ENCODE measurements around the gene RER1.

RER1 gene

GRCh38 chr1:2379733-2380404 is 11.8 kb upstream of the RER1 start:
- H3K36me3 ChIP-seq (ENCODE audit: control insufficient read depth, insufficient read depth, low read length, severe bottlenecking) = no peaks in the 10 kb centered on the region
- no peak for DNase-seq (ENCODE audit: low read depth)

GRCh38 chr1:2380816-2381591 is 10.6 kb upstream of the RER1 start:
- DNase-seq (ENCODE audit: low read depth) = no peak
- H3K27me3 ChIP-seq (replicated peaks; ENCODE audit: control insufficient read depth, insufficient read depth, low read length) = peaks cover 6% of the 10 kb centered on the region
- H3K9ac ChIP-seq (ENCODE audit: low read length) = peak overlapping the region; percentile 48
- no peaks in the 10 kb centered on the region for H3K36me3 ChIP-seq (ENCODE audit: control insufficient read depth, insufficient read depth, low read length, severe bottlenecking)
- H3K9me3 ChIP-seq (ENCODE audit: control insufficient read depth, low read length) = no peaks in the 10 kb centered on the region
- no peak overlapping the region for H3K4me3 ChIP-seq (ENCODE audit: low read length)
- peaks cover 9% of the 10 kb centered on the region for H3K4me1 ChIP-seq (ENCODE audit: control insufficient read depth, insufficient read depth, low read length)

More at GRCh38 chr1:2379733-2380404, 11.8 kb upstream of the RER1 start:
- no peak overlapping the region for H3K9ac ChIP-seq (ENCODE audit: low read length)
- H3K9me3 ChIP-seq (ENCODE audit: control insufficient read depth, low read length) = no peaks in the 10 kb centered on the region
- H3K27me3 ChIP-seq (replicated peaks; ENCODE audit: control insufficient read depth, insufficient read depth, low read length) = peaks cover 8% of the 10 kb centered on the region
- no peak overlapping the region for H3K4me3 ChIP-seq (ENCODE audit: low read length)
- peaks cover 9% of the 10 kb centered on the region for H3K4me1 ChIP-seq (ENCODE audit: control insufficient read depth, insufficient read depth, low read length)

GRCh38 chr1:2381741-2382620 is 9.7 kb upstream of the RER1 start:
- DNase-seq (ENCODE audit: low read depth) = peak; percentile 93
- Histone ChIP-seq H3K4me3 (ENCODE audit: low read length) (no peak overlapping the region), H3K27me3 (replicated peaks; ENCODE audit: control insufficient read depth, insufficient read depth, low read length) (no peaks in the 10 kb centered on the region), H3K36me3 (ENCODE audit: control insufficient read depth, insufficient read depth, low read length, severe bottlenecking) (peaks cover under 1% of the 10 kb centered on the region), H3K4me1 (ENCODE audit: control insufficient read depth, insufficient read depth, low read length) (peaks cover 9% of the 10 kb centered on the region), H3K9me3 (ENCODE audit: control insufficient read depth, low read length) (no peaks in the 10 kb centered on the region), H3K9ac (ENCODE audit: low read length) (peak overlapping the region; percentile 48)

GRCh38 chr1:2382621-2383361 is 8.8 kb upstream of the RER1 start:
- peaks cover 5% of the 10 kb centered on the region for H3K36me3 ChIP-seq (ENCODE audit: control insufficient read depth, insufficient read depth, low read length, severe bottlenecking)
- peaks cover 9% of the 10 kb centered on the region for H3K4me1 ChIP-seq (ENCODE audit: control insufficient read depth, insufficient read depth, low read length)
- peak; percentile 64 for DNase-seq (ENCODE audit: low read depth)
- no peaks in the 10 kb centered on the region for H3K27me3 ChIP-seq (replicated peaks; ENCODE audit: control insufficient read depth, insufficient read depth, low read length)
- H3K9me3 ChIP-seq (ENCODE audit: control insufficient read depth, low read length) = no peaks in the 10 kb centered on the region
- H3K4me3 ChIP-seq (ENCODE audit: low read length) = no peak overlapping the region
- no peak overlapping the region for H3K9ac ChIP-seq (ENCODE audit: low read length)

GRCh38 chr1:2383576-2383975 is 8.1 kb upstream of the RER1 start:
- no peak for DNase-seq (ENCODE audit: low read depth)

GRCh38 chr1:2384130-2384860 is 7.3 kb upstream of the RER1 start:
- peaks cover 9% of the 10 kb centered on the region for H3K4me1 ChIP-seq (ENCODE audit: control insufficient read depth, insufficient read depth, low read length)
- no peaks in the 10 kb centered on the region for H3K27me3 ChIP-seq (replicated peaks; ENCODE audit: control insufficient read depth, insufficient read depth, low read length)
- DNase-seq (ENCODE audit: low read depth) = no peak
- no peak overlapping the region for H3K4me3 ChIP-seq (ENCODE audit: low read length)
- peaks cover 5% of the 10 kb centered on the region for H3K36me3 ChIP-seq (ENCODE audit: control insufficient read depth, insufficient read depth, low read length, severe bottlenecking)
- no peaks in the 10 kb centered on the region for H3K9me3 ChIP-seq (ENCODE audit: control insufficient read depth, low read length)
- no peak overlapping the region for H3K9ac ChIP-seq (ENCODE audit: low read length)

More at GRCh38 chr1:2383576-2383975, 8.1 kb upstream of the RER1 start:
- H3K9ac ChIP-seq (ENCODE audit: low read length) = no peak overlapping the region
- no peaks in the 10 kb centered on the region for H3K27me3 ChIP-seq (replicated peaks; ENCODE audit: control insufficient read depth, insufficient read depth, low read length)
- no peaks in the 10 kb centered on the region for H3K9me3 ChIP-seq (ENCODE audit: control insufficient read depth, low read length)
- H3K36me3 ChIP-seq (ENCODE audit: control insufficient read depth, insufficient read depth, low read length, severe bottlenecking) = peaks cover 5% of the 10 kb centered on the region
- no peak overlapping the region for H3K4me3 ChIP-seq (ENCODE audit: low read length)
- H3K4me1 ChIP-seq (ENCODE audit: control insufficient read depth, insufficient read depth, low read length) = peaks cover 9% of the 10 kb centered on the region

- H3K4me3 ChIP-seq (ENCODE audit: low read length) = no peak overlapping the region
- H3K9me3 ChIP-seq (ENCODE audit: control insufficient read depth, low read length) = no peaks in the 10 kb centered on the region
- H3K9ac ChIP-seq (ENCODE audit: low read length) = no peak overlapping the region
- H3K4me1 ChIP-seq (ENCODE audit: control insufficient read depth, insufficient read depth, low read length) = peaks cover 9% of the 10 kb centered on the region
- H3K27me3 ChIP-seq (replicated peaks; ENCODE audit: control insufficient read depth, insufficient read depth, low read length) = no peaks in the 10 kb centered on the region
- peaks cover 5% of the 10 kb centered on the region for H3K36me3 ChIP-seq (ENCODE audit: control insufficient read depth, insufficient read depth, low read length, severe bottlenecking)
- DNase-seq (ENCODE audit: low read depth) = no peak
Measured at GRCh38 chr1:2384941-2385481, 6.6 kb upstream of the RER1 start.

- no peaks in the 10 kb centered on the region for H3K27me3 ChIP-seq (replicated peaks; ENCODE audit: control insufficient read depth, insufficient read depth, low read length)
- no peak overlapping the region for H3K9ac ChIP-seq (ENCODE audit: low read length)
- no peaks in the 10 kb centered on the region for H3K9me3 ChIP-seq (ENCODE audit: control insufficient read depth, low read length)
- no peak for DNase-seq (ENCODE audit: low read depth)
- H3K4me1 ChIP-seq (ENCODE audit: control insufficient read depth, insufficient read depth, low read length) = peaks cover 14% of the 10 kb centered on the region
- H3K4me3 ChIP-seq (ENCODE audit: low read length) = no peak overlapping the region
- peaks cover 5% of the 10 kb centered on the region for H3K36me3 ChIP-seq (ENCODE audit: control insufficient read depth, insufficient read depth, low read length, severe bottlenecking)
Measured at GRCh38 chr1:2385606-2386280, 5.9 kb upstream of the RER1 start.

- H3K27me3 ChIP-seq (replicated peaks; ENCODE audit: control insufficient read depth, insufficient read depth, low read length) = no peaks in the 10 kb centered on the region
- no peak overlapping the region for H3K9ac ChIP-seq (ENCODE audit: low read length)
- H3K4me1 ChIP-seq (ENCODE audit: control insufficient read depth, insufficient read depth, low read length) = peaks cover 5% of the 10 kb centered on the region
- DNase-seq (ENCODE audit: low read depth) = no peak
- no peak overlapping the region for H3K4me3 ChIP-seq (ENCODE audit: low read length)
- H3K9me3 ChIP-seq (ENCODE audit: control insufficient read depth, low read length) = no peaks in the 10 kb centered on the region
- H3K36me3 ChIP-seq (ENCODE audit: control insufficient read depth, insufficient read depth, low read length, severe bottlenecking) = peaks cover 5% of the 10 kb centered on the region
Measured at GRCh38 chr1:2386636-2387611, 4.7 kb upstream of the RER1 start.
